BJ (cell line): ENCODE measurements around the gene ULK1. TPM values are rescaled to one million over a fixed set of nuclear protein-coding genes. Genes with fewer than 3 reads are reported as not detected.

Source experiments
- CTCF ChIA-PET: fragments of 350-600 bp; formaldehyde crosslinking; extraction: SDS; loops from one replicate; lab custom pipeline; 2021; ENCODE audit warnings: antibody characterized with exemption, inconsistent platforms; lab: Yijun Ruan, JAX
- POLR2A ChIA-PET: fragments of 300-600 bp; sonication (Branson Sonifier 250); formaldehyde crosslinking; extraction: SDS; loops from one replicate; lab custom pipeline; 2021; ENCODE audit warnings: antibody characterized with exemption; lab: Charles Lee
- DNase-seq: peaks from one replicate; pipeline ENCODE4 v3.0.0-alpha.2; 2011; ENCODE audit warnings: low read depth
- H3K27me3 ChIP-seq: 2 replicates; pipeline ENCODE4 v1.6.0; 2011; ENCODE audit warnings: low read length; ENCODE audit not compliant: control insufficient read depth, insufficient read depth
- H3K36me3 ChIP-seq: 2 replicates; pipeline ENCODE4 v1.5.1; 2011; ENCODE audit warnings: low read length; ENCODE audit not compliant: control insufficient read depth, insufficient read depth
- H3K4me3 ChIP-seq: 2 replicates; pipeline ENCODE4 v1.5.1; 2011; ENCODE audit warnings: low read depth, mild to moderate bottlenecking, control low read depth, low read length
- CTCF ChIP-seq: IDR thresholded peaks from 2 replicates; pipeline ENCODE4 v1.5.1; 2011; ENCODE audit warnings: low read depth, mild to moderate bottlenecking, control low read depth, inconsistent platforms, low read length, moderate library complexity; ENCODE audit not compliant: insufficient read depth
- polyA plus RNA-seq: library from polyadenylated mRNA; depleted of rRNA; stranded (reverse); fragments of >200 nt; gene quantifications from 2 replicates; pipeline ENCODE4 v1.2.3, GENCODE V29; 2011

Gene ULK1
- polyA plus RNA-seq, 1 experiment = 13.7 TPM

- Histone ChIP-seq H3K36me3 (peaks cover 70% of the 10 kb centered on the region), H3K27me3 (no peaks in the 10 kb centered on the region), H3K4me3 (no peak overlapping the region)
- POLR2A ChIA-PET = no interaction called here
- CTCF ChIA-PET = interaction anchor here (1.0 to 1.3 kb wide), 3 partner anchors 8 to 34 kb away, joined by 3 to 4 read pairs (median 3); no protein-coding TSS in a partner anchor
- DNase-seq = no peak
- no peak for TF ChIP-seq CTCF
These were observed 16.7 kb downstream of the ULK1 start for GRCh38 chr12:131911028-131911650.

GRCh38 chr12:131911851-131912477, 17.5 kb downstream of the ULK1 start:
- no peak for DNase-seq
- no peak overlapping the region for H3K4me3 ChIP-seq
- 0 out of 2 replicates have a peak, but pooled peaks have one; percentile 27 for TF ChIP-seq CTCF
- H3K27me3 ChIP-seq = no peaks in the 10 kb centered on the region
- POLR2A ChIA-PET = no interaction called here
- H3K36me3 ChIP-seq = peaks cover 69% of the 10 kb centered on the region
- CTCF ChIA-PET = interaction anchor here (1.0 to 1.3 kb wide), 3 partner anchors 9 to 33 kb away, joined by 3 to 4 read pairs (median 3); no protein-coding TSS in a partner anchor

- ChIA-PET POLR2A (interaction anchor here (0.6 kb wide), 1 partner anchor 45 kb away, joined by 3 read pairs; no protein-coding TSS in a partner anchor), CTCF (interaction anchor here (1.3 kb wide), 1 partner anchor 10 kb away, joined by 3 read pairs; no protein-coding TSS in a partner anchor)
- TF ChIP-seq CTCF = no peak
- Histone ChIP-seq H3K4me3 (no peak overlapping the region), H3K27me3 (no peaks in the 10 kb centered on the region), H3K36me3 (peaks cover 68% of the 10 kb centered on the region)
- DNase-seq = peak; percentile 49
These were observed 18.3 kb downstream of the ULK1 start for GRCh38 chr12:131912518-131913274.

- CTCF ChIA-PET = no interaction called here
- no peaks in the 10 kb centered on the region for H3K27me3 ChIP-seq
- no peak for TF ChIP-seq CTCF
- no peak for DNase-seq
- H3K4me3 ChIP-seq = no peak overlapping the region
- POLR2A ChIA-PET = no interaction called here
- peaks cover 71% of the 10 kb centered on the region for H3K36me3 ChIP-seq
These were observed 19.2 kb downstream of the ULK1 start for GRCh38 chr12:131913666-131914065.

GRCh38 chr12:131914179-131914702, 19.8 kb downstream of the ULK1 start:
- Histone ChIP-seq H3K4me3 (no peak overlapping the region), H3K27me3 (no peaks in the 10 kb centered on the region), H3K36me3 (peaks cover 70% of the 10 kb centered on the region)
- ChIA-PET CTCF (no interaction called here), POLR2A (no interaction called here)
- TF ChIP-seq CTCF = no peak
- no peak for DNase-seq
